ENCODE measurements around the gene KIF9.

- TF ChIP-seq CTCF (IDR thresholded peaks at IDR 0.05; ENCODE audit: insufficient read depth, low read length) (no peak), POLR2AphosphoS5 (IDR thresholded peaks at IDR 0.05; ENCODE audit: low read depth) (no peak), GABPA (IDR thresholded peaks at IDR 0.05; ENCODE audit: low read depth) (no peak)
- TF ChIP-seq, protein P1, sequence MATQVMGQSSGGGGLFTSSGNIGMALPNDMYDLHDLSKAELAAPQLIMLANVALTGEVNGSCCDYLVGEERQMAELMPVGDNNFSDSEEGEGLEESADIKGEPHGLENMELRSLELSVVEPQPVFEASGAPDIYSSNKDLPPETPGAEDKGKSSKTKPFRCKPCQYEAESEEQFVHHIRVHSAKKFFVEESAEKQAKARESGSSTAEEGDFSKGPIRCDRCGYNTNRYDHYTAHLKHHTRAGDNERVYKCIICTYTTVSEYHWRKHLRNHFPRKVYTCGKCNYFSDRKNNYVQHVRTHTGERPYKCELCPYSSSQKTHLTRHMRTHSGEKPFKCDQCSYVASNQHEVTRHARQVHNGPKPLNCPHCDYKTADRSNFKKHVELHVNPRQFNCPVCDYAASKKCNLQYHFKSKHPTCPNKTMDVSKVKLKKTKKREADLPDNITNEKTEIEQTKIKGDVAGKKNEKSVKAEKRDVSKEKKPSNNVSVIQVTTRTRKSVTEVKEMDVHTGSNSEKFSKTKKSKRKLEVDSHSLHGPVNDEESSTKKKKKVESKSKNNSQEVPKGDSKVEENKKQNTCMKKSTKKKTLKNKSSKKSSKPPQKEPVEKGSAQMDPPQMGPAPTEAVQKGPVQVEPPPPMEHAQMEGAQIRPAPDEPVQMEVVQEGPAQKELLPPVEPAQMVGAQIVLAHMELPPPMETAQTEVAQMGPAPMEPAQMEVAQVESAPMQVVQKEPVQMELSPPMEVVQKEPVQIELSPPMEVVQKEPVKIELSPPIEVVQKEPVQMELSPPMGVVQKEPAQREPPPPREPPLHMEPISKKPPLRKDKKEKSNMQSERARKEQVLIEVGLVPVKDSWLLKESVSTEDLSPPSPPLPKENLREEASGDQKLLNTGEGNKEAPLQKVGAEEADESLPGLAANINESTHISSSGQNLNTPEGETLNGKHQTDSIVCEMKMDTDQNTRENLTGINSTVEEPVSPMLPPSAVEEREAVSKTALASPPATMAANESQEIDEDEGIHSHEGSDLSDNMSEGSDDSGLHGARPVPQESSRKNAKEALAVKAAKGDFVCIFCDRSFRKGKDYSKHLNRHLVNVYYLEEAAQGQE (IDR thresholded peaks at IDR 0.05; ENCODE audit: insufficient replicate concordance, low read depth): no peak
Measured at GRCh38 chr3:47228088-47228487, 54.5 kb downstream of the KIF9 start.
